HG03432 (cell line): Measurements from ENCODE around the gene LIMK1.

Experiments
- ATAC-seq: cut with Tn5 transposase; IDR thresholded peaks from one replicate; pipeline ENCODE4 v1.9.1; 2021; ENCODE audit warnings: mild to moderate bottlenecking, moderate library complexity; ENCODE audit not compliant: unreplicated experiment

The LIMK1 gene

DNA sequence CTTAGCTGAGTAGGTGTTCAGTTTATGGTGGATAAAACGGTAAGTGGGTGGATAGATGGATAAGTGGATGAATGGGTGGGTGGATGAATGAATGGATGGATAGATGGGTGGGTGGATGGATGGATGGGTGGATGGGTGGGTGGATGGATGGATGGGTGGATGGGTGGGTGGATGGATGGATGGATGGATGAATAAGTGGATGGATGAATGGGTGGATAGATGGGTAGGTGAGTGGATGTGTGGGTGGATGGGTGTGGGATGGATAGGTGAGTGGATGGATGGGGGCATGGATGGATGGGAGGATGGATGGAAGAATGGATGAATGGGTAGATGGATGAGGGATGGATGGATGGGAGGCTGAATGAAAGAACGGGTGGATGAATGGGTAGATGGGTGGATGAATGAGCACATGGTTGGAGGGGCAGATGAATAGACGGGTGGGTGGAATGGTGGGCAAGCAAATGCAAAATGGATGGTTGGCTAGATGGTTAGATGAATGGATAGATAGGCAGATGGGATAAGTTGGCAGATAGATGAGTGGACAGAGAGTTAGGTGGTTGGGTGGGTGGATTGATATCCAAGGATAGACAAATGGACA, 29.9 kb upstream of the LIMK1 start:
- ATAC-seq = no peak

DNA sequence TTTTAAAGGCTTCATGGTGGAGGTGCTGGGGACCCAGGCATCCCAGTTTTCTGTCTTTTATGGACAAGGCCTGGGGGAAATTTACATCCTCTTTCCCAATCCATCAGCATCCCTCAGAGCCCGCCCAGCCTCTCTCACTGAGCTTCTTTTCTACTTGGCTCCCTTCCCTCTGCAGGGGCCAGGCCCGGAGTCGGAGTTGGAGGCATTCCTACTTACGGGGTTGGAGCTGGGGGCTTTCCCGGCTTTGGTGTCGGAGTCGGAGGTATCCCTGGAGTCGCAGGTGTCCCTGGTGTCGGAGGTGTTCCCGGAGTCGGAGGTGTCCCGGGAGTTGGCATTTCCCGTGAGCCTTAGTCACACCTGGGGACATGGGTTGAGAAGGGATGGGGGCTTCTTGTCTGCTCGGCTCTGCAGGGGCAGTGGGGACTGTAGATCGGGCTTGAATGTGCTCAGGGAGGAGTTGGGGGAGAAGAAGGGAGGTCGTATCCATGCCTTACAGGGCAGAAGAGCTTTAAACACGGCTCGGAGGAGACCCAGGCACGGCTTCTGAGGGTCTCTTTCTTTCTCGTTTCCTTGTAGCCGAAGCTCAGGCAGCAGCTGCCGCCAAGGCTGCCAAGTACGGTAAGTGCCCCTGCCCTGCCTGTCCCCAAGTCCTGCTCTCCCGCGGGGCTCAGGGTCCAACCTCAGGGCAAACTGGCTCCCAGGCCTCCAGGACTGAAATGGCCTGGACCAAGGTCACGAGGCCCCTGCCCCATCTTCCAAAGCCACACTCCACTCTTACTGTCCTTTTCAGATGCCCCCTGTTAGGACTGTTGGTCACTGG, 27.3 kb upstream of the LIMK1 start:
- no peak for ATAC-seq

- ATAC-seq = no peak
Observed at GRCh38 chr7:74057216-74057925, 26.2 kb upstream of the LIMK1 start.

DNA sequence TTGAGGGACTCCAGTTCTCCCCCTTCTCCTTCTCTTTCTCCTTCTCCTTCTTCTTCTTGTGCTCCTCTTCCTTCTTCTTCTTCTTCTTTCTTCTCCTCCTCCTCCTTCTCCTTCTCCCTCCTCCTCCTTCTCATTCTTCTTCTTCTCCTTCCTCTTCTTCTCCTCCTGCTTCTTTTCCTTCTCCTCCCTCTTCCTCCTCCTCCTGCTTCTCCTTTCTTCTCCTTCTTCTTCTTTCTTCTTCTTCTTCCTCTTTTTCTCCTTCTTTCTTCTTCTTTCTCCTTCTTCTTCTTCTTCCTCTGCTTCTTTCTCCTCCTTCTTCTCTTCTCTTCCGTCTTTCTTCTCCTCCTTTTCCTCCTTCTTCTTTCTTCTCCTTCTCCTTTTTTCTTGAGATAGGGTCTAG, 25.6 kb upstream of the LIMK1 start:
- no peak for ATAC-seq

- no peak for ATAC-seq
Observed at GRCh38 chr7:74058486-74058885, 25.1 kb upstream of the LIMK1 start.

GRCh38 chr7:74059037-74059436, 24.6 kb upstream of the LIMK1 start:
- ATAC-seq = no peak

DNA sequence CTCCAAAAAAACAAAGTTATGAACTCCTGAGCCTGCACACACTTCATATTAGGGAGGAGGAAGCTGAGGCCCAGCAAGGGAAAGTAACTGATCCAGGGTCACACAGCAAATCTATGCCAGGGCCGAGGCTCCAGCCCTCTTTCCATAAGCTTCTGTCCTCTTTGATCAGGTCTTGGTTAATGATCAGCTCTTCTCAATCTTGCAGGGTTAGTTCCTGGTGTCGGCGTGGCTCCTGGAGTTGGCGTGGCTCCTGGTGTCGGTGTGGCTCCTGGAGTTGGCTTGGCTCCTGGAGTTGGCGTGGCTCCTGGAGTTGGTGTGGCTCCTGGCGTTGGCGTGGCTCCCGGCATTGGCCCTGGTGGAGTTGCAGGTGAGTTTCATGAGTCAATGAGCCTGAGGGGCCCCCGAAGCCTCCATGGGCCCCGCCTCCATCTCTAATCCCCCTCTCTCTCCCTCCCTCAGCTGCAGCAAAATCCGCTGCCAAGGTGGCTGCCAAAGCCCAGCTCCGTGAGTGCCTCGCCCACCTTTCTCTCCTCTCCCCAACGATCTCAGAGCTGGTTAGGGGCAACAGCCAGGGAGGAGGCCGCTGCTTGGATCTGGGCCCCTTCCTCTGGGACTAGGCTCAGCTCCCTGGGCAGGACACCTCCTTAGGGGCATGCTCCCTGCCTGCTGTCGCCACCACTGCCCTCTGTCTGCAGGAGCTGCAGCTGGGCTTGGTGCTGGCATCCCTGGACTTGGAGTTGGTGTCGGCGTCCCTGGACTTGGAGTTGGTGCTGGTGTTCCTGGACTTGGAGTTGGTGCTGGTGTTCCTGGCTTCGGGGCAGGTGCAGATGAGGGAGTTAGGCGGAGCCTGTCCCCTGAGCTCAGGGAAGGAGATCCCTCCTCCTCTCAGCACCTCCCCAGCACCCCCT, 23.7 kb upstream of the LIMK1 start:
- no peak for ATAC-seq

DNA sequence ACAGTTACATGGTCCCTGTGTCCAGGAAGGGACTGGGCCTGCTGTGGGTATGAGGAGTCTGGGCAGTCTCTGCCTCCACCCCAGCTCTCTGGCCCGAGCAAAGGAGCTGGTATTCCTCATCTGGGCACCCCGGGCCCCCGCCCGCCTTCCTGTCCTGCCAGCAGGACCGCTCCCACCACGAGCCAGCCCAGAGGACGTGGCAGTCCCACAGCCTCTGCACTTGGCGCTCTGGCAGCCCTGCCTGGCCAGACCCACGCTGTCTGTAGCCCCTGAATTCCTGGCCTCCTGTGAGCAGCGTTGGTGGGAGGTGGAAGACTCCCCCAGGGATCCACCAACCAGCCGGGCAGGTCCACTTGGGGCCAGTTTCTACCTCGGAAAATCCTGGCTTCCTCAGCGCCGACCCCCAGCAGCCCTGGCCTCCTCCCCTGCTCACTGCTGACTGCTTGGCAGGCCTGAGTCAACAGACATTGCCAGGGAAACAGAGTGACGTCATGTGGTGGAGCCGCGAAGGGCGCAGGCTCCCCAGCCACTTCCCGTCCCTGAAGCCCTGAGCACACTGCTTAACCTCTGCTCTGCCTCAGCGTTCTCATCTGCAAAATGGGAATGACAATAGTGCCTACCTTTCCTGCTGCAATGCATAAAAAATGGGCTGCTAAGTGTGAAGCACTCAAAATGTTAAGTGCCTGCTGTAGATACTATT, 21.6 kb upstream of the LIMK1 start:
- ATAC-seq = no peak

- no peak for ATAC-seq
Observed at GRCh38 chr7:74063223-74063641, 20.4 kb upstream of the LIMK1 start.

GRCh38 chr7:74063646-74064045, 20.0 kb upstream of the LIMK1 start:
- ATAC-seq = no peak

DNA sequence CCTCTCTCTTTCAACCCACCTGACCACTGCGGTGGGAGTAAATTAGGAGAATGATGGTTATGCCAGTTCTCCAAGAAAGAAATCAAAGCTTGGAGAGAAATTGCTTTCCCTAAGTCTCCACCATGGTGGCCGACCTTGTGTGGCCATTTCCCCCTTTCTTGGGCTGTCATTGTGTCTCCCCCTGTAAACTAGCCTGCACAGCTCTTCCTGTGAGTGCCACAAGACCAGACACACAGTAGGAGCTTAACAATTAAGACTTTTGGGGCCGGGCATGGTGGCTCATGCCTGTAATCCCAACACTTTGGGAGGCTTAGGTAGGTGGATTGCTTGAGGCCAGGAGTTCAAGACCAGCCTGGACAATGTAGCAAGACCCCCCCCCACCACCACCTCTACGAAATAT, 18.9 kb upstream of the LIMK1 start:
- ATAC-seq = no peak

DNA sequence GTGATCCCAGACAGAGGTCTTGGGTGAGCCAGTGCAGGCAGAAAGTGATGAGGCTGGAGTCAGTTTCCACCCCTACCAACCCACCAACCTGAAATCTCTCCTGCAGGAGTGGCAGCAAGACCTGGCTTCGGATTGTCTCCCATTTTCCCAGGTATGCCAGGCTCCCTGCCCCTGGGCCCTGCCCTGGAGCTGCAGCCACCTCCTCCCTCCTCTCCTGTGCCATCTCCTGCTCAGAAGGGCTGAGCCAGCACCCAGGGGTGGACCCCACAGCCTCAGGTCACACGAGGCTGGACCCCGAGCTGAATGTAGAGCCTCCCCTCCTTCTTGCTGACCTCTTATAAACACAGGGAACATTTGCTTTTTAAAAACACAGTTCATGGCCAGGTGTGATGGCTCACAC, 17.0 kb upstream of the LIMK1 start:
- no peak for ATAC-seq

GRCh38 chr7:74068378-74069085, 15.1 kb upstream of the LIMK1 start:
- no peak for ATAC-seq

- no peak for ATAC-seq
Observed at GRCh38 chr7:74069086-74069541, 14.5 kb upstream of the LIMK1 start.

- ATAC-seq = no peak
Observed at GRCh38 chr7:74069790-74070618, 13.6 kb upstream of the LIMK1 start.

DNA sequence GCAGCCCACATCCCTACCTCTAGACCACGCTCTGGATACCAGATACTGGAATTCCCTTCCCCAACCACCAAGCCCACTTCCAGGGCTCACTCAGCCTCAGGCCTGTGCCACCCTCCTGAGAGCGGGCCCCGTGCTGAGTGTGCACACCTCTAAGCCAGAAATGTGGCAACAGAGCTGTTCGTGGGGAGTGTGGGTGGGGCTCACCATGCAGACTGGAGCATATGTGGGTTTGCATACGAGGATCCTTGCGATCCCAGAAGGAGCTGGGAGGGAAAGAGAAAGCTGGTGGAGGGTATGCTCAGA, 13.0 kb upstream of the LIMK1 start:
- ATAC-seq = no peak

- no peak for ATAC-seq
Observed at GRCh38 chr7:74071121-74071520, 12.5 kb upstream of the LIMK1 start.

DNA sequence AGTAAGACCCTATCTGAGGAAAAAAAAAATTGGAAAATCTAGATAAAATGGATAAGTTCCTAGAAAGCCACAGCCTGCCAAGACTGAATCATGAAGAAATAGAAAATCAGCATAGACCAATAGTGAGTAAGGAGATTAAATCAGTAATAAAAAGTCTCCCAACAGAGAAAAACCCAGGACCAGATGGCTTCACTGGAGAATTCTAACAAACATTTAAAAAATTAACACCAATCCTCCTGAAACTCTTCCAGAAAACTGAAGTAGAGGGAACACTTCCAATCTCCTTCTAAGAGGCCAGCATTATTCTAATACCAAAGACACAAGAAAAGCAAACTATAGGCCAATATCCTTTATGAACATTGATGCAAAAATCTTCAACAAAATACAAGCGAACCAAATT, 8.8 kb upstream of the LIMK1 start:
- ATAC-seq = no peak

- ATAC-seq = no peak
Observed at GRCh38 chr7:74078461-74078860, 5.1 kb upstream of the LIMK1 start.
